ENCODE results near the gene CTPS1.

CTPS1 gene

DNA sequence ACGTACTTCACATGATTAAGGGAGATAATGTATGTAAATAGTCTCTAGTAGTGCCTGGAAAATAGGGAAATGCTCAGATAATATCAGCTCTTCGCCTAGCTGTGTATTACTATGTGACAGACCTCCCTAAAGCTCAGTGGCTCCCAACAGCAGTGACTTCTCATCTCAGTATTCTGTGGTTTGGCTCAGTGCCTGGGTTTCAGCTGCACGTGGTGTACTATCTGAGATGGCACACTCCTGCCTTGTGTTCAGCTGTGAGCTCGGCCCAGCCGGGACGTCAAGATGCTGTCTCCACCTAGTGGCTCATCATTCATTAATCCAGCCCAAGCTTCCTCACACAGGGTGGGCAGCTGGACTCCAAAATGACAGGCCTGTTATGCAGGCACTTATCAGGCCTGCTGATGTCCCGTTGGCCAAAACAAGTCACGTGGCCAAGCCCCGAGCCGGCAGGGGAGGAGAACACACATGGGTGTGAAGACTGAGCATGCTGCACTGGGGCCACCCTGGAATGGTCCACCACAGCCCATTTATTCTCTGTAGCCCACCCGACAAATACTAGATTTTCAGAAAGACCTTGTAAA is 24.2 kb downstream of the CTPS1 start:
- no peak overlapping the region for H3K4me3 ChIP-seq (ENCODE audit: low read length)
- TF ChIP-seq, protein P1, sequence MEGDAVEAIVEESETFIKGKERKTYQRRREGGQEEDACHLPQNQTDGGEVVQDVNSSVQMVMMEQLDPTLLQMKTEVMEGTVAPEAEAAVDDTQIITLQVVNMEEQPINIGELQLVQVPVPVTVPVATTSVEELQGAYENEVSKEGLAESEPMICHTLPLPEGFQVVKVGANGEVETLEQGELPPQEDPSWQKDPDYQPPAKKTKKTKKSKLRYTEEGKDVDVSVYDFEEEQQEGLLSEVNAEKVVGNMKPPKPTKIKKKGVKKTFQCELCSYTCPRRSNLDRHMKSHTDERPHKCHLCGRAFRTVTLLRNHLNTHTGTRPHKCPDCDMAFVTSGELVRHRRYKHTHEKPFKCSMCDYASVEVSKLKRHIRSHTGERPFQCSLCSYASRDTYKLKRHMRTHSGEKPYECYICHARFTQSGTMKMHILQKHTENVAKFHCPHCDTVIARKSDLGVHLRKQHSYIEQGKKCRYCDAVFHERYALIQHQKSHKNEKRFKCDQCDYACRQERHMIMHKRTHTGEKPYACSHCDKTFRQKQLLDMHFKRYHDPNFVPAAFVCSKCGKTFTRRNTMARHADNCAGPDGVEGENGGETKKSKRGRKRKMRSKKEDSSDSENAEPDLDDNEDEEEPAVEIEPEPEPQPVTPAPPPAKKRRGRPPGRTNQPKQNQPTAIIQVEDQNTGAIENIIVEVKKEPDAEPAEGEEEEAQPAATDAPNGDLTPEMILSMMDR (IDR thresholded peaks at IDR 0.05; ENCODE audit: insufficient read depth, low read depth, low read length, missing control alignments) = peak; percentile 62
- DNase-seq (ENCODE audit: low read depth) = peak; percentile 99

DNA sequence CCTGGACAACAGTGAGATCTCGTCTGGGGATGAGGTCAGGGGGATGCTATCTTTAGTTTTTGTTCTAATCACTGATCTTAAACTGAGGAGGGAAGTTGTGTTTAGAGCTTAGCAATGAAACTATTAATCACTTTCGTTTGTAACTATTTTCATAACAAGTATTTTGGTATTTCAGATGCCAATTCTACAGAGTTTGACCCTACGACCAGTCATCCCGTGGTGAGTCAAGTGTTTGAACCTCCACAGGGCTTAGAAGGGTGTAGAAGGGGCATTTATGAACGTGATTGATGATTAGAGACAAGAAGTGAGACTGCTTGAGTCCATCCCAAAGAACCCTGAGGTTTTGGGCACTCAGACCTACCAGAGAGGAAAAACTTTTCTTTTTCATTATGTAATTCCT is 26.4 kb downstream of the CTPS1 start:
- H3K4me3 ChIP-seq (ENCODE audit: low read length) = no peak overlapping the region
- TF ChIP-seq, protein P1 (IDR thresholded peaks at IDR 0.05; ENCODE audit: insufficient read depth, low read depth, low read length, missing control alignments) = no peak
- no peak for DNase-seq (ENCODE audit: low read depth)

DNA sequence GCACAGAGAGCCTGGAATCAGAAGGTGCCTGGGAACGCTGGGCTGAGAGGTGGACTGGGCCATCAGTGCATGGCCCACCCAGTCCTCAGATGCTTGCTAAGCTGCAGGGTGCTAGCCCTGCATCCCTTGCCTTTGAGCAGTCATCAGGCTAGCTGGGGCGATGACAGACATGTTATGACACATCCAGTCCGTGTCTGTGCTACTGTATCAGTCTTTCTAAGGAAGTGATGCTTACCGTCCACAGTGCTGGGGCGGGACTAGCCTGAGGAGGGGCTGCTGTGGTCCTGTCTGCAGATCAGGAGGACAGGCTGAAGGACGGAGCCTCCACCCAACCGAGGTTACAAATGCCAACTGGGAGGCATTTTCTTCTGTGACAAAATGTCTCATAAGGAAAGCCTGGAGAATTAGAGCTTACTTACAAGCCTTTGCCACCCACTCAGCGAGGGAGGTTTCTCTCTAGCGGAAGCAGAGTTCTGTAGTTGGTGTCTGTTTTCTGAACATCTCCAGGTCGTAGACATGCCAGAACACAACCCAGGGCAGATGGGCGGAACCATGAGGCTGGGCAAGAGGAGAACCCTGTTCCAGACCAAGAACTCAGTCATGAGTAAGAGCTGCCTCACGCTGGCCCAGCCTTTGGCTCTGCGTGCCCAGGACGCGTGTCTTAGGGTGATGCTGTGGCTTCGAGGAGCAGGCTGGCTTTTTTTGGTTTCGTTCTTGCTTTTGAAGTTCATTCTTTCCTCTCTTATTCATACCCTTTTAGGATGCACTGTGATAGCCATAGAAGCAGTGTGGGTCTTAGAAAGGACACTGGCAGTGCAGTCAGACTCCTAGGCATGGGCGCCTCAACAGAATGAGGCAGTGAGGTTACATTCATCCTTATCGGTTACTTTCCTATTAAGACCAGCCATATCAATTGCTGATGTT is 27.7 kb downstream of the CTPS1 start:
- TF ChIP-seq, protein P1 (IDR thresholded peaks at IDR 0.05; ENCODE audit: insufficient read depth, low read depth, low read length, missing control alignments) = no peak

DNA sequence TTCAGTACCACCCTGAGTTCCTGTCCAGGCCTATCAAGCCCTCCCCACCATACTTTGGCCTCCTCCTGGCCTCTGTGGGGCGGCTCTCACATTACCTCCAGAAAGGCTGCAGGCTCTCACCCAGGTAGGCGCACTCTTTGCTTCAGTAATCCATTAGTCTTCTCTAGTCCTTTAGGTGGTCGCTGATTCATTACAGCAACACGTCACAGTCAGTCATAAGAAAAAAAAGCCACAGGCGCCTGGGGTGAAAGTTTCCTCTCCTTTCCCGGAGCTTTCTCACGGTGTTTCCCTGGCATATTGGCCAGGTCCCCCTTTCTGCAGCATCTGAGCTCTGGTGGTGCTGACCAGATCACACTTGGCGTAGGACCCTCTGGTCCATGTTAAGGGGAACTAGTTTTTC is 30.0 kb downstream of the CTPS1 start:
- TF ChIP-seq, protein P1 (IDR thresholded peaks at IDR 0.05; ENCODE audit: insufficient read depth, low read depth, low read length, missing control alignments) = no peak
- peak; percentile 79 for DNase-seq (ENCODE audit: low read depth)
- no peak overlapping the region for H3K4me3 ChIP-seq (ENCODE audit: low read length)

More for the DNA sequence above, 27.7 kb downstream of the CTPS1 start:
- H3K4me3 ChIP-seq (ENCODE audit: low read length) = peak overlapping the region; percentile 7
- peak; percentile 99 for DNase-seq (ENCODE audit: low read depth)

DNA sequence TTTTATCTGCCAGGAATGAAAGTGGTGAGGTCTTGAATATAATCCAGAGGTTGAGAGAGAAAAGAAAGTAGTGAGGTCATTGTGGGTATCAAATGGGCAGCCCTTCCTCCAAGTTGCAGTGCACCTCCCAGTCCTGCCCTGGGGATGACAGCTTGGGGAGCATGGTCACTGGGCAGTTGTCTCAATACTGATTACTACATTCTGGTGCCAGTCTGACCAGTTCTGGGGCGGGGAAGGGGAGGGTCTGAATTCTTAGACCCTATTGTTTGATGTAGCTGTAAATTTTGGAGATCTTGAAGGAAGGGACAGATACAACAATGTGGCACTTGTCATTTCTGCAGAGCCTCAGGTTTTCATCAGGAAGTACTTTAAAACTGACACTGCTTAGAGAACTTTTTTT is 30.8 kb downstream of the CTPS1 start:
- no peak for DNase-seq (ENCODE audit: low read depth)

DNA sequence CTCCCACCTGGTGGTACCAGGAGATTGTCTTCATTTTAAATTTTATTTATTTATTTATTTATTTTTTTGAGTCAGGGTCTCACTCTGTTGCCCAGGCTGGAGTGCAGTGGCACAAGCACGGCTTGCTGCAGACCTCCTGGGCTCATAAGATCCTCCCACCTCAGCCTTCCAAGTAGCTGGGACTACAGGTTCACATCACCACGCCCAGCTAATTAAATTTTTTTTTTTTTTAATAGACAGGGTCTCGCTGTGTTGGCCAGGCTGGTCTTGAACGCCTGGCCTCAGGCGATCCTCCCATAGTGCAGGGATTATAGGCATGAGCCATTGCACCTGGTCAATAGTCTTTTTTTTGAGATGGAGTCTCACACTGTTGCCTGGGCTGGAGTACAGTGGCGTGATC is 33.5 kb downstream of the CTPS1 start:
- no peak for DNase-seq (ENCODE audit: low read depth)
- no peak overlapping the region for H3K4me3 ChIP-seq (ENCODE audit: low read length)
- TF ChIP-seq, protein P1 (IDR thresholded peaks at IDR 0.05; ENCODE audit: insufficient read depth, low read depth, low read length, missing control alignments) = no peak

More for the DNA sequence above, 30.8 kb downstream of the CTPS1 start:
- TF ChIP-seq, protein P1 (IDR thresholded peaks at IDR 0.05; ENCODE audit: insufficient read depth, low read depth, low read length, missing control alignments) = no peak
- H3K4me3 ChIP-seq (ENCODE audit: low read length) = no peak overlapping the region
